Hair follicular keratinocyte (primary cell): ENCODE measurements around the gene C1orf216. TPM values are rescaled to one million over a fixed set of nuclear protein-coding genes. Genes with fewer than 3 reads are reported as not detected.

Experiments
- total RNA-seq: library from RNA; depleted of rRNA; stranded (reverse); fragments of >200 nt; gene quantifications from 2 replicates; pipeline ENCODE4 v1.2.3, GENCODE V29; 2015

The C1orf216 gene
- 6.6 and 9.0 TPM in 2 replicates for total RNA-seq

GRCh38 chr1:35718492-35719336, at the start of gene C1orf216:
C1orf216 (minus strand) TSS chr1:35718884; CDS start chr1:35716321, 2,563 bp downstream.

Other genes with a start within 250 kb of the C1orf216 start
- gene KIAA0319L, start 161.5 kb downstream of the C1orf216 start, total RNA-seq, result 20.0 and 32.1 TPM in 2 replicates
- gene NCDN, start 161.1 kb downstream of the C1orf216 start, total RNA-seq, result 13.0 and 14.2 TPM in 2 replicates
- gene TFAP2E, start 145.6 kb downstream of the C1orf216 start, total RNA-seq, result 0.16 and 0.57 TPM in 2 replicates
- 56.1 and 87.7 TPM in 2 replicates for gene PSMB2, start 77.4 kb downstream of the C1orf216 start, total RNA-seq
- 5.8 and 13.3 TPM in 2 replicates for gene CLSPN, start 51.1 kb upstream of the C1orf216 start, total RNA-seq
- gene AGO4, start 89.1 kb upstream of the C1orf216 start, total RNA-seq, result 3.3 and 4.6 TPM in 2 replicates
- 10.7 and 11.6 TPM in 2 replicates for gene AGO1, start 164.3 kb upstream of the C1orf216 start, total RNA-seq
- 5.3 and 13.1 TPM in 2 replicates for gene AGO3, start 212.2 kb upstream of the C1orf216 start, total RNA-seq